Right lobe of liver (tissue), 4 donors: ENCODE data around the gene EGFL8.
"Not testable (repeated sequence)": the region's sequence is repeated elsewhere in the genome, so short reads cannot be mapped to it uniquely, and the experiment has no call there.

Experiments
- POLR2A ChIP-seq: fragments of 450-650 bp; IDR thresholded peaks from one replicate; pipeline ENCODE4 v1.6.1; 2017; ENCODE audit warnings: antibody characterized with exemption, mild to moderate bottlenecking
- TF ChIP-seq, protein P1 (sequence below), 4 donors: fragments of 200-600 bp in 3 of 4; fragments of 450-650 bp in 1 of 4; IDR thresholded peaks; one replicate each; pipeline versions ENCODE4 v1.5.1 to v1.8.0; 2016 to 2022; ENCODE audit warnings: antibody characterized with exemption in 4 of 4, mild to moderate bottlenecking in 2 of 4
- donor health status: DM: no; HTN: no; CAD: no.
- donor health status: DM: no; HTN: no; CAD: no.
- donor health status: DM: no; HTN: yes; CAD: no.

DNA sequence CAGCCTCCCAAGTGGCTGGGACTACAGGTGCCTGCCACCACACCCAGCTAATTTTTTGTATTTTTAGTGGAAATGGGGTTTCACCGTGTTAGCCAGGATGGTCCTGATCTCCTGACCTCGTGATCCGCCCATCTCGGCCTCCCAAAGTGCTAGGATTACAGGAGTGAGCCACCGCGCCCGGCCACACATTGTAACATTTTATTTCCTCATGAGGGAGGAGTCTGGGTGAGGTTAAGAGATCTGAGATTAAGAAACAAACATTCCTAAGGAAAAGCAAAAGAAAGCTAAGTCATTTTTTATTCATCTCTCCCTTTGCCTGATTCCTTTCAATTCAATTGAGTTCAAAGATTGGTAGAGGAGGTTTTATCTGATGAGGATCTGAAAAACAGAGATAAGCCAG is 20.2 kb upstream of the EGFL8 start:
- TF ChIP-seq, protein P1, sequence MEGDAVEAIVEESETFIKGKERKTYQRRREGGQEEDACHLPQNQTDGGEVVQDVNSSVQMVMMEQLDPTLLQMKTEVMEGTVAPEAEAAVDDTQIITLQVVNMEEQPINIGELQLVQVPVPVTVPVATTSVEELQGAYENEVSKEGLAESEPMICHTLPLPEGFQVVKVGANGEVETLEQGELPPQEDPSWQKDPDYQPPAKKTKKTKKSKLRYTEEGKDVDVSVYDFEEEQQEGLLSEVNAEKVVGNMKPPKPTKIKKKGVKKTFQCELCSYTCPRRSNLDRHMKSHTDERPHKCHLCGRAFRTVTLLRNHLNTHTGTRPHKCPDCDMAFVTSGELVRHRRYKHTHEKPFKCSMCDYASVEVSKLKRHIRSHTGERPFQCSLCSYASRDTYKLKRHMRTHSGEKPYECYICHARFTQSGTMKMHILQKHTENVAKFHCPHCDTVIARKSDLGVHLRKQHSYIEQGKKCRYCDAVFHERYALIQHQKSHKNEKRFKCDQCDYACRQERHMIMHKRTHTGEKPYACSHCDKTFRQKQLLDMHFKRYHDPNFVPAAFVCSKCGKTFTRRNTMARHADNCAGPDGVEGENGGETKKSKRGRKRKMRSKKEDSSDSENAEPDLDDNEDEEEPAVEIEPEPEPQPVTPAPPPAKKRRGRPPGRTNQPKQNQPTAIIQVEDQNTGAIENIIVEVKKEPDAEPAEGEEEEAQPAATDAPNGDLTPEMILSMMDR (IDR thresholded peaks at IDR 0.05), result not testable (repeated sequence)
- TF ChIP-seq POLR2A, result not testable (repeated sequence)
